Measurements from ENCODE around the gene CHST15.

The CHST15 gene

GRCh38 chr10:124079864-124080263 lies 13.5 kb downstream of the CHST15 start:
- DNase-seq: no peak

- no peak for DNase-seq
Measured at GRCh38 chr10:124078714-124079113, 14.7 kb downstream of the CHST15 start.

- no peak for DNase-seq
Measured at GRCh38 chr10:124078028-124078427, 15.4 kb downstream of the CHST15 start.

GRCh38 chr10:124077208-124077993 lies 16.0 kb downstream of the CHST15 start:
- no peak for DNase-seq

- DNase-seq: peak; percentile 24
Measured at GRCh38 chr10:124076148-124076733, 17.2 kb downstream of the CHST15 start.

GRCh38 chr10:124075231-124075955 lies 18.0 kb downstream of the CHST15 start:
- DNase-seq: no peak

- no peak for DNase-seq
Measured at GRCh38 chr10:124074501-124075109, 18.8 kb downstream of the CHST15 start.

- no peak for DNase-seq
Measured at GRCh38 chr10:124073978-124074377, 19.4 kb downstream of the CHST15 start.

- no peak for DNase-seq
Measured at GRCh38 chr10:124072541-124072940, 20.9 kb downstream of the CHST15 start.

- DNase-seq: no peak
Measured at GRCh38 chr10:124072106-124072505, 21.3 kb downstream of the CHST15 start.

- no peak for DNase-seq
Measured at GRCh38 chr10:124071141-124071540, 22.3 kb downstream of the CHST15 start.

GRCh38 chr10:124070666-124071065 lies 22.7 kb downstream of the CHST15 start:
- DNase-seq: no peak

- no peak for DNase-seq
Measured at GRCh38 chr10:124069341-124070264, 23.8 kb downstream of the CHST15 start.

- no peak for DNase-seq
Measured at GRCh38 chr10:124068929-124069328, 24.5 kb downstream of the CHST15 start.

GRCh38 chr10:124067825-124068400 lies 25.5 kb downstream of the CHST15 start:
- DNase-seq: no peak

- no peak for DNase-seq
Measured at GRCh38 chr10:124066781-124067714, 26.4 kb downstream of the CHST15 start.

- no peak for DNase-seq
Measured at GRCh38 chr10:124066126-124066700, 27.2 kb downstream of the CHST15 start.

- no peak for DNase-seq
Measured at GRCh38 chr10:124065382-124066125, 27.8 kb downstream of the CHST15 start.

- DNase-seq: no peak
Measured at GRCh38 chr10:124064676-124065075, 28.7 kb downstream of the CHST15 start.
